Left cardiac atrium (tissue), 4 donors: ENCODE measurements around the gene PPP1R3C. TPM values are rescaled to one million over a fixed set of nuclear protein-coding genes. Genes with fewer than 3 reads are reported as not detected.

Experiments
- ATAC-seq, 2 donors: fragments of 200-7000 bp; cut with Tn5 transposase; one replicate each; pipeline ENCODE4 v1.9.1; 2020; ENCODE audit warnings: mild to moderate bottlenecking in 2 of 2, moderate library complexity in 2 of 2
- DNase-seq: peaks from one replicate; pipeline ENCODE4 v3.0.0-alpha.2; 2020
- intact Hi-C, 2 donors: fragments of 100-400 bp; cut with DNase I; formaldehyde crosslinking; loops; one replicate each; pipeline versions ENCODE4 v1.14.1 to v1.15.1; 2022 to 2023
- total RNA-seq, 2 donors: library from RNA; stranded (reverse); fragmentation: NEBNext Ultra II Directional; extraction: Animal tissue kit (Norgen Biotek cat#: 25700); gene quantifications; one replicate each; pipeline ENCODE4 v1.2.1, GENCODE V29; 2021
- donor health status: DM: no; HTN: yes; CAD: no.
- donor health status: DM: no; HTN: yes; CAD: no; lungs with severe emphysema.
- donor health status: DM: yes; HTN: yes; CAD: no.
- donor health status: Dilated cardiomyopathy.

The PPP1R3C gene
- total RNA-seq, 2 donors from 2014 or later: 173 to 184 TPM

GRCh38 chr10:91587710-91588638 is 44.9 kb downstream of the PPP1R3C start:
- intact Hi-C loops: no loop called here
- DNase-seq (peak; percentile 29), ATAC-seq (peak in 1 of 2 donors; percentile 56)

- ATAC-seq: peak; percentile 95 to 96
- intact Hi-C loops: no loop called here
- peak; percentile 51 for DNase-seq
Observed at GRCh38 chr10:91582153-91582554, 50.7 kb downstream of the PPP1R3C start.

- no peak for DNase-seq
- intact Hi-C loops: no loop called here
- ATAC-seq: no peak
Observed at GRCh38 chr10:91579329-91579985, 53.4 kb downstream of the PPP1R3C start.

Other genes starting within 250 kb of the PPP1R3C start
- 1 to 10 TPM; 6.5 to 9.6 TPM for gene HECTD2, start 222.7 kb downstream of the PPP1R3C start, total RNA-seq
- 10 to 100 TPM; 16.5 to 20.9 TPM for gene TNKS2, start 165.4 kb upstream of the PPP1R3C start, total RNA-seq